ENCODE results near the gene THSD4. TPM values are rescaled to one million over a fixed set of nuclear protein-coding genes. Genes with fewer than 3 reads are reported as not detected.
"Not testable (repeated sequence)": the region's sequence is repeated elsewhere in the genome, so short reads cannot be mapped to it uniquely, and the experiment has no call there.

THSD4 gene
- total RNA-seq, 2 donors from 2014 or later = 71.2 to 150 TPM

DNA sequence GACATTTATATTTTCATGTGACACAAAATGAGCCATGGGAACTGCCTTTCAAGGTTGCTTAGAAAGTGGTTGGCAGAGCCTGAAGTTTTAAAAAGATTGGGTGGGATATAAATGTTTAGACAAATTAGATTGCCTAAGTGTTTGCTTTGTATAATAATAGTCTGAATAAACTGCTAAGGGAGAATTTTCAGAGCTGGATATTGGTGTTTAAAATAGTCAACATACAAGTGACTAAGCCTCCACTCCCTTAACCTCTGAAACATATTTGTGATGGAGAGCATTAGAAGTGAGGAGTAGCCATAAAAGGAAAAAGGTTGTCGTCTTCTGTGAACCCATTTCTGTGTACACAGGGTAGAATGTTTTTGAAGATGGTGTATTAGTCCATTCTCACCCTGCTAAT, 201.6 kb downstream of the THSD4 start:
- TF ChIP-seq, protein P1, sequence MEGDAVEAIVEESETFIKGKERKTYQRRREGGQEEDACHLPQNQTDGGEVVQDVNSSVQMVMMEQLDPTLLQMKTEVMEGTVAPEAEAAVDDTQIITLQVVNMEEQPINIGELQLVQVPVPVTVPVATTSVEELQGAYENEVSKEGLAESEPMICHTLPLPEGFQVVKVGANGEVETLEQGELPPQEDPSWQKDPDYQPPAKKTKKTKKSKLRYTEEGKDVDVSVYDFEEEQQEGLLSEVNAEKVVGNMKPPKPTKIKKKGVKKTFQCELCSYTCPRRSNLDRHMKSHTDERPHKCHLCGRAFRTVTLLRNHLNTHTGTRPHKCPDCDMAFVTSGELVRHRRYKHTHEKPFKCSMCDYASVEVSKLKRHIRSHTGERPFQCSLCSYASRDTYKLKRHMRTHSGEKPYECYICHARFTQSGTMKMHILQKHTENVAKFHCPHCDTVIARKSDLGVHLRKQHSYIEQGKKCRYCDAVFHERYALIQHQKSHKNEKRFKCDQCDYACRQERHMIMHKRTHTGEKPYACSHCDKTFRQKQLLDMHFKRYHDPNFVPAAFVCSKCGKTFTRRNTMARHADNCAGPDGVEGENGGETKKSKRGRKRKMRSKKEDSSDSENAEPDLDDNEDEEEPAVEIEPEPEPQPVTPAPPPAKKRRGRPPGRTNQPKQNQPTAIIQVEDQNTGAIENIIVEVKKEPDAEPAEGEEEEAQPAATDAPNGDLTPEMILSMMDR (IDR thresholded peaks at IDR 0.05) = no peak
- Histone ChIP-seq H3K27ac (peak overlapping the region; percentile 13 to 50), H3K9me3 (no peaks in the 10 kb centered on the region), H3K36me3 (no peaks in the 10 kb centered on the region), H3K27me3 (replicated peaks; ENCODE audit: insufficient read depth) (no peaks in the 10 kb centered on the region), H3K4me3 (no peak overlapping the region), H3K4me1 (ENCODE audit: control insufficient read depth in 1 of 2, low read depth in 2 of 2) (peaks cover 5 to 37% of the 10 kb centered on the region in 2 donors)
- DNase-seq (ENCODE audit: low spot score) (no peak), ATAC-seq (ENCODE audit: insufficient number of reproducible peaks, low FRiP score, low read depth) (no peak)

- not testable (repeated sequence) for H3K27ac ChIP-seq; H3K36me3 ChIP-seq; H3K9me3 ChIP-seq; H3K27me3 ChIP-seq (replicated peaks; ENCODE audit: insufficient read depth); DNase-seq (ENCODE audit: low spot score); ATAC-seq (ENCODE audit: insufficient number of reproducible peaks, low FRiP score, low read depth); H3K4me3 ChIP-seq
- H3K4me1 ChIP-seq (ENCODE audit: control insufficient read depth in 1 of 2, low read depth in 2 of 2) = peaks cover 8 to 40% of the 10 kb centered on the region in 2 donors
These were observed 204.2 kb downstream of the THSD4 start for GRCh38 chr15:71319424-71319823.

DNA sequence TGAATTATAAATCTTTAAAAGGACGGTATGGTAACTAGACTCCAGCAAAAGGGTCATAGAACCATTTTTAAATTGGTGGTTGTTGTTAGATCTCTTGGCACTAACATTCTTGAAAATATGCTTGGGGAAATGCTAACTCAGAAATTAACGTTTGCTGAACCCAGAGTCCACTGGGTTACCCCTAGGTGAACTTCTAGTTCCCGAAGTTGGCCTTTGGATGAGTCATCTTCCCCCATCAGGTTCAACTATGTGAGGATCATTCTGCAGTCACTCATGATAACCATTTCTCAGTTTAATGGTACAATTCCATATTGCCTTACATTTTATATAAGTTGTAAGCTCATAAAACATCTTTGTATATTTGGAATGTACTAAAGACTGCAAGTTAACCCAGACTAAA, 204.7 kb downstream of the THSD4 start:
- H3K27me3 ChIP-seq (replicated peaks; ENCODE audit: insufficient read depth) = no peaks in the 10 kb centered on the region
- TF ChIP-seq, protein P1 (IDR thresholded peaks at IDR 0.05) = no peak
- H3K36me3 ChIP-seq = no peaks in the 10 kb centered on the region
- H3K4me3 ChIP-seq = no peak overlapping the region
- H3K9me3 ChIP-seq = no peaks in the 10 kb centered on the region
- no peak for DNase-seq (ENCODE audit: low spot score)
- no peak for ATAC-seq (ENCODE audit: insufficient number of reproducible peaks, low FRiP score, low read depth)
- no peak overlapping the region for H3K27ac ChIP-seq
- peaks cover 8 to 42% of the 10 kb centered on the region in 2 donors for H3K4me1 ChIP-seq (ENCODE audit: control insufficient read depth in 1 of 2, low read depth in 2 of 2)

DNA sequence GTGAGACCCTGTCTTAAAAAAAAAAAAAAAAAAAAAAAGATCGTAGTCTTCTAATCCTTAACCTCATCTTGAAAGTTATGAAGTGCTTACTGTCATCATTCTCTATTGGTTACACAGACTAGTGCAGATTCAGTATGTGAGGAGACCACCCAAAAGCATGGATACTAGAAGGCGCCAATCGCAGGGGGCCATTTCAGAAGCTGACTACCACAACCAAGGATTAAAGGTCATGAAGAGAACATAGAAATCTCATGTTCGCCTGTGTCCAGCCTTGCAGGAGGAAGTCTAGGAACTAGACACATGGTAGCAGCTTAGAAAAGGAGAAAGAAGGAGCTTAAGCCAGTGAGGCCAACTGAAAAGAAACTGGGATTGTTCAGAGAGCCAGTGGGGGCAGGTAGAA, 207.8 kb downstream of the THSD4 start:
- Histone ChIP-seq H3K4me3 (no peak overlapping the region), H3K27ac (no peak overlapping the region), H3K4me1 (ENCODE audit: control insufficient read depth in 1 of 2, low read depth in 2 of 2) (peaks cover 10 to 42% of the 10 kb centered on the region in 2 donors), H3K36me3 (no peaks in the 10 kb centered on the region), H3K27me3 (replicated peaks; ENCODE audit: insufficient read depth) (no peaks in the 10 kb centered on the region), H3K9me3 (no peaks in the 10 kb centered on the region)
- no peak for ATAC-seq (ENCODE audit: insufficient number of reproducible peaks, low FRiP score, low read depth)
- TF ChIP-seq, protein P1 (IDR thresholded peaks at IDR 0.05) = no peak
- no peak for DNase-seq (ENCODE audit: low spot score)

GRCh38 chr15:71323584-71323983, 208.3 kb downstream of the THSD4 start:
- peaks cover 15 to 47% of the 10 kb centered on the region in 2 donors for H3K4me1 ChIP-seq (ENCODE audit: control insufficient read depth in 1 of 2, low read depth in 2 of 2)
- no peaks in the 10 kb centered on the region for H3K36me3 ChIP-seq
- H3K4me3 ChIP-seq = no peak overlapping the region
- TF ChIP-seq, protein P1 (IDR thresholded peaks at IDR 0.05) = no peak
- no peak overlapping the region for H3K27ac ChIP-seq
- ATAC-seq (ENCODE audit: insufficient number of reproducible peaks, low FRiP score, low read depth) (no peak), DNase-seq (ENCODE audit: low spot score) (no peak)
- H3K9me3 ChIP-seq = no peaks in the 10 kb centered on the region
- no peaks in the 10 kb centered on the region for H3K27me3 ChIP-seq (replicated peaks; ENCODE audit: insufficient read depth)

- DNase-seq (ENCODE audit: low spot score) = no peak
- TF ChIP-seq, protein P1 (IDR thresholded peaks at IDR 0.05) = no peak
- Histone ChIP-seq H3K4me3 (no peak overlapping the region), H3K27me3 (replicated peaks; ENCODE audit: insufficient read depth) (no peaks in the 10 kb centered on the region), H3K36me3 (no peaks in the 10 kb centered on the region), H3K9me3 (no peaks in the 10 kb centered on the region), H3K27ac (peak overlapping the region; percentile 42 to 51), H3K4me1 (ENCODE audit: control insufficient read depth in 1 of 2, low read depth in 2 of 2) (peaks cover 20 to 60% of the 10 kb centered on the region in 2 donors)
- no peak for ATAC-seq (ENCODE audit: insufficient number of reproducible peaks, low FRiP score, low read depth)
These were observed 210.2 kb downstream of the THSD4 start for GRCh38 chr15:71325481-71325880.

Data from thoracic aorta (tissue), 2 donors.